Mesenchymal stem cell (in vitro differentiated cells and primary cell): ENCODE data around the gene DCAF4.

Experiments
- DNase-seq: peaks from one replicate; pipeline ENCODE4 v3.0.0-alpha.2; 2013
- H2AFZ ChIP-seq: one replicate; pipeline ENCODE4 v1.6.1; 2013; ENCODE audit warnings: low read depth, mild to moderate bottlenecking, control low read depth, inconsistent platforms, low read length, moderate library complexity
- H2AK5ac ChIP-seq: 2 replicates; pipeline ENCODE4 v1.6.1; 2013; ENCODE audit warnings: low read length, moderate library complexity, mild to moderate bottlenecking, inconsistent platforms; ENCODE audit not compliant: severe bottlenecking
- H2BK120ac ChIP-seq: one replicate; pipeline ENCODE4 v1.6.1; 2013; ENCODE audit warnings: low read depth, mild to moderate bottlenecking, inconsistent platforms, low read length, moderate library complexity
- H2BK12ac ChIP-seq, 2 experiments: one replicate each; pipeline ENCODE4 v1.6.1; 2013; ENCODE audit warnings: inconsistent platforms in 2 of 2, low read length in 2 of 2, mild to moderate bottlenecking in 2 of 2, moderate library complexity in 2 of 2, control low read depth in 1 of 2
- H2BK15ac ChIP-seq: one replicate; pipeline ENCODE4 v1.6.1; 2013; ENCODE audit warnings: mild to moderate bottlenecking, low read depth, inconsistent platforms; ENCODE audit not compliant: poor library complexity, severe bottlenecking
- H2BK5ac ChIP-seq: 2 replicates; pipeline ENCODE4 v1.6.1; 2013; ENCODE audit warnings: low read depth, mild to moderate bottlenecking, low read length, control low read depth, inconsistent platforms; ENCODE audit not compliant: poor library complexity, severe bottlenecking
- H3K14ac ChIP-seq, 2 experiments: one replicate each; pipeline ENCODE4 v1.6.1; 2013; ENCODE audit warnings: inconsistent platforms in 2 of 2, low read length in 2 of 2, control low read depth in 1 of 2, mild to moderate bottlenecking in 1 of 2, moderate library complexity in 1 of 2
- H3K18ac ChIP-seq, 2 experiments: one replicate each; pipeline ENCODE4 v1.6.1; 2013; ENCODE audit warnings: inconsistent platforms in 2 of 2, low read length in 2 of 2, control low read depth in 1 of 2, low read depth in 1 of 2, mild to moderate bottlenecking in 1 of 2
- H3K23ac ChIP-seq, 2 experiments: one replicate each; pipeline ENCODE4 v1.6.1; 2013; ENCODE audit warnings: inconsistent platforms in 2 of 2, low read length in 2 of 2, mild to moderate bottlenecking in 2 of 2, moderate library complexity in 2 of 2, control low read depth in 1 of 2
- H3K27ac ChIP-seq: 2 replicates; pipeline ENCODE4 v1.5.1; 2013; ENCODE audit warnings: mild to moderate bottlenecking, moderate library complexity, low read length, control low read depth, inconsistent platforms; ENCODE audit not compliant: poor library complexity, severe bottlenecking
- H3K27me3 ChIP-seq, 2 experiments: 2 replicates each; pipeline versions ENCODE4 v1.6.1 to v1.7.0; 2013; ENCODE audit warnings: low read length in 2 of 2, mild to moderate bottlenecking in 2 of 2, moderate library complexity in 2 of 2, control low read depth in 1 of 2, inconsistent platforms in 1 of 2; ENCODE audit not compliant: control insufficient read depth in 1 of 2, insufficient read depth in 1 of 2
- H3K36me3 ChIP-seq, 2 experiments: 2 replicates each; pipeline versions ENCODE4 v1.6.1 to v1.7.0; 2013; ENCODE audit warnings: low read length in 2 of 2, control low read depth in 1 of 2, inconsistent platforms in 1 of 2, low read depth in 1 of 2, mild to moderate bottlenecking in 1 of 2; ENCODE audit not compliant: insufficient read depth in 2 of 2, control insufficient read depth in 1 of 2
- H3K4ac ChIP-seq, 2 experiments: one replicate each; pipeline ENCODE4 v1.6.1; 2013; ENCODE audit warnings: inconsistent platforms in 2 of 2, low read length in 2 of 2, mild to moderate bottlenecking in 2 of 2, moderate library complexity in 2 of 2, control low read depth in 1 of 2, low read depth in 1 of 2
- H3K4me1 ChIP-seq: 2 replicates; pipeline ENCODE4 v1.6.1; 2013; ENCODE audit warnings: low read depth, low read length, control low read depth; ENCODE audit not compliant: control insufficient read depth, insufficient read depth
- H3K4me2 ChIP-seq: 2 replicates; pipeline ENCODE4 v1.6.1; 2013; ENCODE audit warnings: low read length, mild to moderate bottlenecking, inconsistent platforms; ENCODE audit not compliant: poor library complexity, severe bottlenecking
- H3K4me3 ChIP-seq, 2 experiments: 2 replicates each; pipeline versions ENCODE4 v1.5.1 to v1.7.0; 2013; ENCODE audit warnings: low read length in 2 of 2, mild to moderate bottlenecking in 2 of 2, control low read depth in 1 of 2, low read depth in 1 of 2; ENCODE audit not compliant: insufficient read depth in 1 of 2
- H3K79me1 ChIP-seq: replicated peaks from 2 replicates; pipeline ENCODE4 v1.6.1; 2013; ENCODE audit warnings: mild to moderate bottlenecking, control low read depth, low read length, inconsistent platforms; ENCODE audit not compliant: poor library complexity, severe bottlenecking
- H3K9ac ChIP-seq: 2 replicates; pipeline ENCODE4 v1.7.0; 2013; ENCODE audit warnings: mild to moderate bottlenecking, low read length, moderate library complexity
- H3K9me3 ChIP-seq: 2 replicates; pipeline ENCODE4 v1.7.0; 2013; ENCODE audit warnings: mild to moderate bottlenecking, low read length; ENCODE audit not compliant: control insufficient read depth
- H4K8ac ChIP-seq: one replicate; pipeline ENCODE4 v1.6.1; 2013; ENCODE audit warnings: inconsistent platforms, mild to moderate bottlenecking, low read length, moderate library complexity
- H4K91ac ChIP-seq: one replicate; pipeline ENCODE4 v1.6.1; 2013; ENCODE audit warnings: mild to moderate bottlenecking, low read length, inconsistent platforms
- WGBS: methylation state at CpG from one replicate; pipeline ENCODE4 v1.1.7; 2013; ENCODE audit warnings: mixed read lengths; 5-methylcytosine and 5-hydroxymethylcytosine counted together

Gene DCAF4

GRCh38 chr14:72990171-72990570 lies 63.9 kb downstream of the DCAF4 start:
- Histone ChIP-seq H2AFZ (no peak overlapping the region), H3K79me1 (peaks cover 31% of the 10 kb centered on the region), H2BK5ac (no peak overlapping the region), H2BK120ac (no peak overlapping the region), H3K4me2 (no peak overlapping the region), H3K4me1 (no peaks in the 10 kb centered on the region), H2AK5ac (no peak overlapping the region), H3K4ac (no peak overlapping the region), H2BK12ac (no peak overlapping the region), H3K36me3 (peaks cover 44 to 66% of the 10 kb centered on the region in 2 experiments), H3K23ac (no peak overlapping the region), H3K27ac (no peak overlapping the region), H4K91ac (no peak overlapping the region), H3K9ac (no peak overlapping the region), H3K27me3 (no peaks in the 10 kb centered on the region), H3K14ac (no peak overlapping the region), H3K9me3 (no peaks in the 10 kb centered on the region), H4K8ac (no peak overlapping the region), H3K4me3 (no peak overlapping the region), H3K18ac (no peak overlapping the region), H2BK15ac (no peak overlapping the region)
- WGBS: 100% methylated on average over 8 of the region's 8 CpGs
- DNase-seq: no peak

GRCh38 chr14:72996916-72997315 lies 70.7 kb downstream of the DCAF4 start:
- Histone ChIP-seq H3K23ac (no peak overlapping the region), H3K4me1 (no peaks in the 10 kb centered on the region), H2BK5ac (no peak overlapping the region), H3K18ac (no peak overlapping the region), H2BK12ac (no peak overlapping the region), H4K8ac (no peak overlapping the region), H3K9me3 (no peaks in the 10 kb centered on the region), H3K9ac (no peak overlapping the region), H3K27me3 (no peaks in the 10 kb centered on the region), H2BK120ac (no peak overlapping the region), H3K79me1 (peaks cover 34% of the 10 kb centered on the region), H3K14ac (no peak overlapping the region), H2AK5ac (no peak overlapping the region), H4K91ac (no peak overlapping the region), H3K36me3 (peaks cover 42 to 83% of the 10 kb centered on the region in 2 experiments), H2BK15ac (no peak overlapping the region), H3K27ac (no peak overlapping the region), H3K4ac (no peak overlapping the region), H3K4me3 (no peak overlapping the region), H3K4me2 (no peak overlapping the region), H2AFZ (no peak overlapping the region)
- WGBS: 93% methylated on average over 6 of the region's 6 CpGs
- DNase-seq: no peak

- H2BK5ac ChIP-seq: no peak overlapping the region
- no peak overlapping the region for H2BK15ac ChIP-seq
- no peak overlapping the region for H3K4me3 ChIP-seq
- H3K23ac ChIP-seq: no peak overlapping the region
- WGBS: 100% methylated on average over 1 of the region's 2 CpGs
- H3K9ac ChIP-seq: no peak overlapping the region
- no peak overlapping the region for H3K4me2 ChIP-seq
- H3K27ac ChIP-seq: no peak overlapping the region
- no peaks in the 10 kb centered on the region for H3K27me3 ChIP-seq
- no peak overlapping the region for H4K91ac ChIP-seq
- no peak overlapping the region for H2AFZ ChIP-seq
- peaks cover 31% of the 10 kb centered on the region for H3K79me1 ChIP-seq
- H3K18ac ChIP-seq: no peak overlapping the region
- no peak overlapping the region for H4K8ac ChIP-seq
- no peaks in the 10 kb centered on the region for H3K4me1 ChIP-seq
- H3K14ac ChIP-seq: no peak overlapping the region
- H3K9me3 ChIP-seq: no peaks in the 10 kb centered on the region
- no peak for DNase-seq
- no peak overlapping the region for H2BK12ac ChIP-seq
- peaks cover 34 to 73% of the 10 kb centered on the region in 2 experiments for H3K36me3 ChIP-seq
- no peak overlapping the region for H2BK120ac ChIP-seq
- H3K4ac ChIP-seq: no peak overlapping the region
- no peak overlapping the region for H2AK5ac ChIP-seq
These were observed 72.1 kb downstream of the DCAF4 start for GRCh38 chr14:72998252-72998903.

DNA sequence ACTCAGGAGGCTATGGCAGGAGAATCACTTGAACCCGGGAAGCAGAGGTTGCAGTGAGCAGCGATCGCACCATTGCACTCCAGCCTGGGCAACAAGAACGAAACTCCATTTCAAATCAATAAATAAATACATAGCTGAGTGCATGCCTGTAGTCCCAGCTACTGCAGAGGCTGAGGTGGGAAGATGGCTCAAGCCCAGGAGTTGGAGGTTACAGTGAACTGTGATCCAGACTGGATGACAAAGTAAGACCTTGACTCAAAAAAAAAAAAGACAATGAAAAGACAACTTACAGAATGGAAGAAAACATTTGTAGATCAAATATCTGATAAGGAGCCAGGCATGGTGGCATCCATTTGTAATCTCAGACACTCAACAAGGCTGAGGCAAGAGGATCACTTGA lies 73.1 kb downstream of the DCAF4 start:
- DNase-seq: no peak
- Histone ChIP-seq H2BK12ac (no peak overlapping the region), H3K23ac (no peak overlapping the region), H3K27me3 (no peaks in the 10 kb centered on the region), H3K4me3 (no peak overlapping the region), H3K9me3 (no peaks in the 10 kb centered on the region), H3K36me3 (peaks cover 37 to 80% of the 10 kb centered on the region in 2 experiments), H2BK15ac (no peak overlapping the region), H3K9ac (no peak overlapping the region), H3K4me1 (no peaks in the 10 kb centered on the region), H3K4ac (no peak overlapping the region), H3K18ac (no peak overlapping the region), H2BK5ac (no peak overlapping the region), H2BK120ac (no peak overlapping the region), H3K4me2 (no peak overlapping the region), H4K91ac (no peak overlapping the region), H4K8ac (no peak overlapping the region), H3K79me1 (peaks cover 35% of the 10 kb centered on the region), H3K27ac (no peak overlapping the region), H2AK5ac (no peak overlapping the region), H3K14ac (no peak overlapping the region), H2AFZ (no peak overlapping the region)
- WGBS: 100% methylated on average over 4 of the region's 4 CpGs
